Activated naive CD4-positive, alpha-beta T cell treated with anti-CD3 and anti-CD28 coated beads, Interleukin-2, amount 50 U/mL, for 72 hours (primary cell): Measurements from ENCODE around the gene HELZ. TPM values are rescaled to one million over a fixed set of nuclear protein-coding genes. Genes with fewer than 3 reads are reported as not detected.
A peak's percentile ranks its signal among the peaks of the same experiment; 100 is the strongest.
"Not testable (repeated sequence)": the region's sequence is repeated elsewhere in the genome, so short reads cannot be mapped to it uniquely, and the experiment has no call there.

ENCODE experiments used
- ATAC-seq, 2 donors: fragments of 150-1000 bp; cut with Tn5 transposase; 2 replicates each; pipeline ENCODE4 v1.10.0; 2021; ENCODE audit warnings: mild to moderate bottlenecking in 2 of 2, moderate library complexity in 2 of 2
- DNase-seq, 2 donors: peaks; one replicate each; pipeline ENCODE4 v3.0.0; 2021 to 2022; ENCODE audit warnings: low spot score in 2 of 2
- H3K27ac Mint-ChIP-seq, 2 donors: one replicate each; pipeline ENCODE4 v1.8.0; 2022; ENCODE audit warnings: mild to moderate bottlenecking in 2 of 2, mixed read lengths in 2 of 2
- H3K36me3 Mint-ChIP-seq, 2 donors: one replicate each; pipeline ENCODE4 v1.8.0; 2022; ENCODE audit warnings: mixed read lengths in 2 of 2
- H3K9me3 Mint-ChIP-seq, 2 donors: one replicate each; pipeline ENCODE4 v1.8.0; 2022; ENCODE audit warnings: mixed read lengths in 2 of 2
- total RNA-seq, 2 donors: library from RNA; stranded (reverse); gene quantifications; one replicate each; pipeline ENCODE4 v1.2.3, GENCODE V29; 2022

Gene HELZ
- total RNA-seq, 2 donors from 2014 or later: 42.9 to 88.8 TPM

DNA sequence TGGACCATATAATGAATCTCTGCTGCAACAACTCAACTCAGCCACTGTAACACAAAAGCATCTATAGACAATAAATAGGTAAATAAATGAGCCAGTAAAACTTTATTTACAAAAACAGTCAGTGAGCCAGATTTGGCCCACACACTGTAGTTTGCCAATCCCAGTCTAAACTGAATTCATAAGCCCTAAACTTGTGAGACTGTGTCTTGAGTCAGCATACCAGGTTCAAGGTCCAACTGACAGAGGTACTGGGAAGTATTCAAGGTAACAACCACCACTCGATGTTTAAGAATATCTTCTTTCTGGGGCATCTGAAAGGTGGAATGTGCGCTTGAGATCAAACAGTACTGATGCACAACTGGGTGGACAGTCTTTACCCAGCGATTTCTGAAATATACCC is 94.2 kb downstream of the HELZ start:
- ATAC-seq (no peak), DNase-seq (no peak)
- Mint-ChIP-seq H3K36me3 (peaks cover 16 to 27% of the 10 kb centered on the region in 2 donors), H3K27ac (no peak overlapping the region), H3K9me3 (no peaks in the 10 kb centered on the region)

DNA sequence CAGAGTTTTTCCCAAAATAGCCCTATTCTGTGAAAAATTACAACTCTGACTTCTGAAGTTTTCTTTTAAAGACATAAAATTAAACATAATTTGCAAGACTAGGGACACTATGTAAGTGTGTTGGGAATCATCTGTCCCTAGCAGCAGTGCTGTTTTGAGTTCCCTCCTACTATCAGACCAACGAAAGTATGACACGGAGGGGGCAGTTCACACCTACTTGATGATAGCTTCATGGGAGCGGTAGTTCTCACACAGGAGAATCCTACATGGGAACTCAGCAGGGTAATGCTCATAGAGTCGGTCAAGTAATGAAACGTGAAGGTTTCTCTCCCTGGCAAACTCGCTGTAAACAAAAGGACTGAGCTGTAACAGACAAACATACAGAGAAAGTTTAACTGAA is 96.6 kb downstream of the HELZ start:
- no peak for ATAC-seq
- Mint-ChIP-seq H3K27ac (no peak overlapping the region), H3K9me3 (no peaks in the 10 kb centered on the region), H3K36me3 (peaks cover 16 to 39% of the 10 kb centered on the region in 2 donors)
- DNase-seq: no peak

DNA sequence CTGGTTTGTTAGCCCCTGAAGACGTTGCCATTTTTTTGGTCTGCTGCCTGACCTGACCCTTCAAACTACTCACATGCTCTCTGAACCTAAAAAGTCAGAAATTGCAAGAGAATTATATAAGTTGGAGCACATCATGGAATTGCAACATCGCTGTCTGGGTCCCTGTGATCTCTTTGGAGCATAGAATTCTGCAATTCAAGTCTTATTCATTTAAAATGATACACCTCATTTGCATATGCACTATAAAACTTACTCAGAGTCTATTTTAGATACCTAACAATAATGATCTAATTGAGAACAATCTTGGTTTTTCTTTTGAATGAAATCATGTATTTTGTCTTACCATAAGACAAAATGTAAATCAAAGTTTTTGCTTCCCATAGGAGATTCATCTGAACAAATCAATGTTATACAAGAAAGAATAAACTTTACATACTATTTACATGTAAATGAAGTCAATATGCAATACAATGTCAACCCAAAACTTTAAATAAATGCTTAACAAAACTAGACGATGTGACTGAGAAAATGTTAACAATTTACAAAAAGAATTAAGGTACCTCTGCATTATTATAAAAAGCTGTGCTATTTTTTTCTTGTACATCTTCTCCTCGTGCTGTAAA is 99.7 kb downstream of the HELZ start:
- no peak overlapping the region for H3K27ac Mint-ChIP-seq
- H3K9me3 Mint-ChIP-seq: no peaks in the 10 kb centered on the region
- peaks cover 12 to 48% of the 10 kb centered on the region in 2 donors for H3K36me3 Mint-ChIP-seq
- ATAC-seq (no peak), DNase-seq (no peak)

DNA sequence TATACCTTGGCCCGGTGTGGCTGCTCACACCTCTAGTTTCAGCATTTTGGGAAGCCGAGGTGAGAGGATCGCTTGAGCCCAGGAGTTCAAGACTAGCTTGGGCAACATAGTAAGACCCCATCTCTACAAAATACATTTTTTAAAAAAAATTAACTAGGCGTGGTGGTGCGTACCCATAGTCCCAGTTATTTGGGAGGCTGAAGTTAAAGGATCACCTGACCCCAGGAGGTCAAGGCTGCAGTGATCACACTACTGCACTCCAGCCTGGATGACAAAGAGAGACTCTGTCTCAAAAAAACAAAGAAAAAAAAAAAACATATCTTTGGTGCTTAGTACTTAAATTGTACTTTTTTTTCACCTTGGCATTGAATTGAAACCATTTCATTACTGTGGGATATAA is 101.7 kb downstream of the HELZ start:
- peaks cover 20 to 56% of the 10 kb centered on the region in 2 donors for H3K36me3 Mint-ChIP-seq
- no peak for ATAC-seq
- H3K9me3 Mint-ChIP-seq: no peaks in the 10 kb centered on the region

DNA sequence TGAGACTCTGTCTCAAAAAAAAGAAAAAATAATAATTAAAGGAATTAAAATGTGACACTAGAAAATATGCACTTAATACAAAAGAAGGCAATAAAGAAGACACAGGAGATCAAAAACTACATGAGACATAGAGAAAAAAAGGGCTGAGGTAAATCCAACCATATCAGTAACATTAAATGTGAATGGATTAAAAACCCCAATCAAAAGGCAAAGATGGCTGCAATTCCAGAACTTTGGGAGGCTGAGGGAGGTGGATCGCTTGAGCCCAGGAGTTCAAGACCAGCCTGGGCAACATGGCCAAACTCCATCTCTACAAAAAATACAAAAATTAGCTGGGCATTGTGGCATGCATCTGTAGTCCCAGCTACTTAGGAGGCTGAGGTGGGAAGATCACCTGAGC is 103.0 kb downstream of the HELZ start:
- H3K36me3 Mint-ChIP-seq: peaks cover 11 to 51% of the 10 kb centered on the region in 2 donors
- not testable (repeated sequence) for H3K9me3 Mint-ChIP-seq, H3K27ac Mint-ChIP-seq, ATAC-seq, DNase-seq

More for the DNA sequence above, 101.7 kb downstream of the HELZ start:
- no peak for DNase-seq
- no peak overlapping the region for H3K27ac Mint-ChIP-seq

DNA sequence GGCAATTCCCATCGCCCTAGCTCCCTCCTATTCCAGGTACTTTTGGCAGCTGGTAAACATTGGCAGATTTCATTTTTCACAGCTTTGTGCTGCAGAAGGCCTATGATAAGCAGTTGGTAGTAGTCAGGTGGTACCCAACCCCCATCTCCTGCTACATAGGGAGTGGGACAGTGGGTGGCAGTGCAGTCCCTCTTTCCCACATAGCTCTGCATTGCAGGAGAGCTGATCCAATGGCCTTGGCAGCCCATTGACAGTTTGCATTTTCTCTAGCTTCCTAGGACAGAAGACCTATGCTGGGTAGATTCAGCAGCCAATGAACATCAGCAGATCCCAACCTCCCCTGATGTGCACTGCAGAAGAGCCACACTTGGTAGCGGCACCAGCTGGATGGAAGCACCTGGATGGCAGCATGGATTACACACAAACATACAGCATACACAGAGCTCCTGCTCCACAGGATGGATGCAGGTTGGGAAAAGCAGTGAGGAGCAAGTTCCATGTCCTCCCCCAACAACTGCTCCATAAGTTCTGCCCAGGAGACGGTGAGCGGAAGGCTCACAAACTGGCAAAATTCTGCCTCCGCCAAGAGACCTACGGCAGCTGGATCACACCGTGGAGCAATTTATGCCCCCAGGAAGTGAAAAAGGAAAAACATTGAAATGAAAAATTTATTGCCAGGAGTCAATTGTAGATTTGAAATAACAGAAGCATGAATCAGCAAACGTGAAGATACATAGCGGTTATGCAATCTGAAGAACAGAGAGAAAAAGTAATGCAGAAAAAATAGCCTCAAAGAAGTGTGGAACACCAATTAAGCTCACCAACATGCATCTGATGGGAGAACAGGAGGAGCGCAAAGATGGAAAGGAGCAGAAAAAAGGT is 105.0 kb downstream of the HELZ start:
- Mint-ChIP-seq H3K9me3 (no peaks in the 10 kb centered on the region), H3K27ac (peak overlapping the region in 1 of 2 donors; percentile 15), H3K36me3 (peaks cover 11 to 34% of the 10 kb centered on the region in 2 donors)
- DNase-seq (no peak), ATAC-seq (peak; percentile 34 to 39)

DNA sequence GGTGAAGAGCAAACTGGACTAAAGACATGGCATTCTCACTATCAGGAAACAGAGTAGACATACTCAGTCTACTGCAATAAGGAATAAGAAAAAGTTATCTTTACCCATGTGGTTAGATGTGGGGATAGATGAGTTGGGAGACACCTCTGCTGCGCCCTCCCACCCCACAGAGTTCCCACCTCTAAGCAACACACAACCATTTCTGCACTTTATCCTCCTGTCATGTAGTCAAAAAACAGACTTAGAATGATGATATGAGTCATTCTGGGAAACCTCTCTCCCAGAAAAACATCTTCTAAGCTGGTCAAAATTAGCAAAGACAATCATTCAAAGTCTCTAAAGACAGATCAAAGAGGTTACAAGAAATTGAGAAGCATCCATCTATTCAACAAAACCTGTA is 105.7 kb downstream of the HELZ start:
- peak overlapping the region; percentile 61 to 82 for H3K27ac Mint-ChIP-seq
- no peak for DNase-seq

DNA sequence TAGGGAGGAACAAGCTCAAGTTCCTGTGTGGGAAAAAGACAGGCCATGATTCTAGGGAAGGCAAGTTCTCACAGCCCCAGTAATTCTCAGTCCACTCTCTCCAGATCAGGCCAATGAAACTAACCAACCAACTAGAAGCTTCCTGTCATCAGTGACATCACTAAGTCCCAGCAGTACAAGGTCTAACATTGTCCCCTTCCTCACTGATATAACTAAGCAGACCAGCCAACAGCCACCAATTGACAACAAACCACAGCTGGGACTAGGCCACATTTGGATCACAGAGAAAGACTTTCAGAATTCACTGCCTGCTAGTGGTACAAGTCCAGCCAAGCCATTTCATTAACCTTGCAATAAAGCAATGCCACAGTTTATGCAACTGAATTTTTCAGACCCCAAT is 106.6 kb downstream of the HELZ start:
- DNase-seq: no peak
- peaks cover 11 to 24% of the 10 kb centered on the region in 2 donors for H3K36me3 Mint-ChIP-seq
- H3K27ac Mint-ChIP-seq: peak overlapping the region; percentile 8 to 41
- H3K9me3 Mint-ChIP-seq: no peaks in the 10 kb centered on the region
- ATAC-seq: no peak

More for the DNA sequence above, 105.7 kb downstream of the HELZ start:
- Mint-ChIP-seq H3K36me3 (peaks cover 11 to 31% of the 10 kb centered on the region in 2 donors), H3K9me3 (no peaks in the 10 kb centered on the region)
- ATAC-seq: peak; percentile 43 to 86

DNA sequence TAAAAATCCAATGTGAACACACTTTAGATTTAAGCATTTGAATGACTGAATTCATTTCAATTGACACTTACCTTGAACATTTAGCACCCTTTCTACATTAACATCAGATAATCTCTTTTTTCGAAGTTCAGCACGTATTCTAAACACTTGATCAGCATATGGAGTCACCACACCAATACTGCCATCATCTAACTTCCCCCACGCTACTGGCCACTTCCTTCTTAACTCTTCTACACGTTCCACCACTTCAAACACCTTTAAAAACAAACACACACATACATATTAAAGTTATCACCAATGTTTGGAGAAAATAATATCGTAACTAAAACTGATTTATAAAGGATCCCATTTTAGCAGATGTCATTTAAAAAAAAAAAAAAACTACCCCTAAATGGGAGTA is 107.1 kb downstream of the HELZ start:
- DNase-seq (no peak), ATAC-seq (no peak)
- no peaks in the 10 kb centered on the region for H3K9me3 Mint-ChIP-seq
- H3K36me3 Mint-ChIP-seq: peaks cover 11 to 24% of the 10 kb centered on the region in 2 donors
- H3K27ac Mint-ChIP-seq: peak overlapping the region; percentile 8 to 41

DNA sequence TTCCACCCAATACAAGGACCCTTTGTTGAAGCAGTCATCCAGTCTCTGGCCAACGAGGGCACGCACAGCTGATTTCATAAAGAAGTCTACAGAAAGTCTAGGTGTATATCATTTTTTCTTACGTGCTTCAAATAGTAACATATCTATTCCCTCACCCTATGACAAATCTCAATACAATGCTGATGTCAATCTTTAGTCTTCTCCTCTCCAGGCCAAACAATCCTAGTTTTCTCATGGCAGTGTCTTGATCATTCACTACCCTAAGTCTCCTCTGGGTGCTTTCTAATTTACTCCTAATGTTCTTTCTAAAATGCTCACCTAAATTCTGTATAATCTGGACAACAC is 108.0 kb downstream of the HELZ start:
- H3K36me3 Mint-ChIP-seq: peaks cover 11 to 19% of the 10 kb centered on the region in 2 donors
- ATAC-seq (no peak), DNase-seq (no peak)
- H3K27ac Mint-ChIP-seq: no peak overlapping the region
- no peaks in the 10 kb centered on the region for H3K9me3 Mint-ChIP-seq

DNA sequence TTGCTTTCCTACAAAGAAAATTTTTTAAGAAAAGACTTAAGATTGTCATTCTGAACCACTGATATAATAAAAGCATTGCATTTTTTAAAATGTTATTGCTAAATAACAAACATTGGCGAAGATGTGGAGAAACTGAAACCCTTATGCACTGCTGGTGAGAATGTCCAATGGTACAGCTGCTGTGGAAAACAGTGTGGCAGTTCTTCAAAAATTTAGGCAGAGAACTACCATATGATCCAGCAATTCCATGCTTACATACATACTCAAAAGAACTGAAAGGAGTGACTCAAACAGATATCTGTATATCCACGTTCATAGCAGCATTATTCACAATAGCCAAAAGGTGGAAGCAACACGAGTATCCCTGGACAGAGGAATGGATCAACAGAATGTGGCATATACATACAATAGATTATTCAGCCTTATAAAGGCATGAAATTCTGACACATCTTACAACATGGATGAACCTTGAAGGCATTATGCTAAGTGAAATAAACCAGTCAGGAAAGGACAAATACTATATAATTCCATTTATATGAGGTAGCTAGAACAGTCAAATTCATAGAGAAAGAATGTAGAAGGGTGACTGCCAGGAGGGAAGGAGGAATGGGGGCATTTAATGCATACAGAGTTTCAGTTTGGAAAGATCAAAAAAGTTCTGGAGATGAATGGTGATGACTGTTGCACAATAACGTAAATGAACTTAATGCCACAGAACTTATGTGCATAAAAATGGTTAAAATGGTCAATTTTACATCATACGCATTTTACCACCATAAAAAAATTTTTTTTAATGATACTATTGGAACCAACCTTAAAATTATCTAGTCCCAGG is 108.6 kb downstream of the HELZ start:
- DNase-seq: no peak
- Mint-ChIP-seq H3K9me3 (no peaks in the 10 kb centered on the region), H3K36me3 (peaks cover 11 to 16% of the 10 kb centered on the region in 2 donors), H3K27ac (no peak overlapping the region)
- ATAC-seq: no peak

DNA sequence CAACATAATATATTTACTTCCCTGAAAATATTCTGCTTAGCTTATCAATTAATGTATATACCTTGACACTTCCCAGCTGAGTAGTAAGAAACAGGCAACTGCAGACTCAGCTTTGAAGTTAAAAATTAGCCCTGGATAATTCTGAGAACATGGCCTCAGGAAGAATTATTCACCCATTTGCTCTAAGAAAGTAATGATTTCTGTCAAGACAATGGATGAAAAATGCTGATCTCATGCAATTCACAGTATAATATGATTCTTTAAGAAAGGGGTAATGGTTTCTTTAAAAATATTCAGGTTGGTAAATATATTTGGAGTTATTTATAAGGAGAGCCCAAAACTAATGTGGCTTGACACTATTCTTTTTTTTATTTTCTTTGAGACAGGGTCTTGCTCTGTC is 111.8 kb downstream of the HELZ start:
- Mint-ChIP-seq H3K36me3 (peaks cover under 1 to 5% of the 10 kb centered on the region in 2 donors), H3K27ac (no peak overlapping the region), H3K9me3 (no peaks in the 10 kb centered on the region)
- ATAC-seq: no peak
- no peak for DNase-seq

DNA sequence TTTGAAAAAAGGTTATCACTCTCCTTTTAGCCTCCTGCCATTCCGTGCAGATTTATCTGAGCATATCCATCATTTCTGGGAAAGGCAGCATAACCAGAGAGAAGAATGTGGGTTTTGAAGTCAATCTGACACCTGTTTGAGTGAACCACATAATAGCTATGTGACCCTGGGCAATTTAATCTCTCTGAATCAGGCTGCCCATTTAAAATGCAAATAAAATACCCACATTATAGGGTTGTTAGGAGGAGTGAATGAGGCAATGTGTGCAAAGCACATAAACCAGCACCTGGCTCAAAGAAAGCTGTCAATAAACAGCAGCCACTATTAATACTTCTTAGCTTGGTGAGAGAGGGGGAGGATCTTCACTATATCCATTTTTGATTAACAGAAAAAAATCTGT is 112.6 kb downstream of the HELZ start:
- no peaks in the 10 kb centered on the region for H3K36me3 Mint-ChIP-seq
- H3K9me3 Mint-ChIP-seq: no peaks in the 10 kb centered on the region

DNA sequence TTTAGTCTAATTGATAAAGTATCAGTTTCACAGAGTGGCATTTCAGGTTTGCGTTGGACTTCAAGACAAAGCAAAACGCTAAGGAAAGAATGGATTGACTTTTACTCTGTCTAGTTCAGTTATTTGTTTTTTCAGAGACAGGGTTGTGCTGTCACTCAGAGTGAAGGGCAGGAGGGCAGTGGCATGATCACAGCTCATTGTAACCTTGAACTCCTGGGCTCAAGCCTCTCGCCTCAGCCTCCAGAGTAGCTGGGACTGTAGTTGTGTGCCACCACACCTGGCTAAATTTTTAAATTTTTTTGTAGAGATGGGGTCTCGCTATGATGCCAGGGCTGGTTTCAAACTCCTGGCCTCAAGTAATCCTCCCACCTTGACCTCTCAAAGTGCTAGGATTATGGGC is 114.2 kb downstream of the HELZ start:
- ATAC-seq: no peak
- no peak for DNase-seq
- Mint-ChIP-seq H3K27ac (no peak overlapping the region), H3K36me3 (no peaks in the 10 kb centered on the region), H3K9me3 (no peaks in the 10 kb centered on the region)

More for the DNA sequence above, 112.6 kb downstream of the HELZ start:
- H3K27ac Mint-ChIP-seq: no peak overlapping the region
- ATAC-seq: no peak
- DNase-seq: no peak

DNA sequence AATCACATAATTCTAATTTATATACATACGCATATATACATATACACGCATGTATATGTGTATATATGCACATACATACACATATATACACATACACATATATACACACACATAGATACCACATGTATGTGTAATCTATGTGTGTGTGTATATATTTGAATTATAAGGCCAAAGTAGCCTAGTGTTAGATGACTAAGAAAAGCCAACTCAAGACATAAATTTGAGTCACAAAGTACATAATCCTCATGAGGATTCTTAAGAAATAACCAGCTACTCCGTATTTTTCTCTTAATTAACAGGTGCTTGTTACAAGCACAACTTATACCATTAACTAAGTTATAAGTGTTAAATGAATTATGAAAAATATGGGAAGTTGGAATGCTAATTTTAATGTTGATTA is 115.7 kb downstream of the HELZ start:
- no peaks in the 10 kb centered on the region for H3K9me3 Mint-ChIP-seq
- DNase-seq (no peak), ATAC-seq (no peak)
- H3K27ac Mint-ChIP-seq: no peak overlapping the region
- no peaks in the 10 kb centered on the region for H3K36me3 Mint-ChIP-seq

DNA sequence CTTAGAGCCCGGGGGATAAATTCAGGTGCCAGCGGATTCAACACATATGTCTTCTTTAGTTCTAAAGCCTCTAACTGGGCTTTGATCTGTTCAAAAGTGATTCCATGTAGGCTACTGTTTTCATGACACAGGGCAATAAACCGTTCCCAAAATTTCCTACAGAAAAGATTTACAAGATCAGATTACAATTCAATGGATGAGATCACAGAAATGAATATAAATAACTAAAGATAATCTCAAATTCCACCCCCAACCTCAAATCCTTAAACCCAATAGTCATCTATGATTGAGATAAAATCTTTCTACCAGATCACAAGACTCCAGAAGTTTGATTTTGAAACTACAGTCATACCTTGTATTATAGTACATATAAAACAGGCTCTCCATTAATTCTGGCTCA is 116.3 kb downstream of the HELZ start:
- H3K36me3 Mint-ChIP-seq: no peaks in the 10 kb centered on the region
- DNase-seq (no peak), ATAC-seq (no peak)
- no peak overlapping the region for H3K27ac Mint-ChIP-seq
- H3K9me3 Mint-ChIP-seq: no peaks in the 10 kb centered on the region

DNA sequence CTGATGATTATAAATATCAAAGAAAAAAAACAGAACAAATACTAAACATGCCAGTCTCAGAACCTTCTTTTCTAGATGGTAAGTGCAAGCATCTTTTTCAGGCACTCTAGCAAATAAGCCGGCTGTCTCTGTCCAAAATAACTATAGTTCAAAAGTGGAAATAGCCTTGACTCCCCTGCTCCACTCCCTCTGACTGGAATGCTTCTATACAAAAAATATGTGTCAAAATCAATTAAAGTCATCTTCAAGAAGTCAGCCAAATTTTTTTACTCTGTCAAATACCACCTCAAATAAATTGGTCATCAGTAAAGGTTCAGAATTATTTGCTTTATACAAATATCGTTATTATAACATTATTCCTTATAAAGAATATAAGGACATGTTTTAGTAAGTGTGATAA is 117.1 kb downstream of the HELZ start:
- Mint-ChIP-seq H3K27ac (no peak overlapping the region), H3K36me3 (no peaks in the 10 kb centered on the region), H3K9me3 (no peaks in the 10 kb centered on the region)
- no peak for DNase-seq
- ATAC-seq: no peak
